ENCODE measurements around the gene TGFBR3L. TPM values are rescaled to one million over a fixed set of nuclear protein-coding genes. Genes with fewer than 3 reads are reported as not detected.
"Not testable (repeated sequence)": the region's sequence is repeated elsewhere in the genome, so short reads cannot be mapped to it uniquely, and the experiment has no call there.

Gene TGFBR3L
- total RNA-seq, 1 experiment from 2014 or later = not detected

DNA sequence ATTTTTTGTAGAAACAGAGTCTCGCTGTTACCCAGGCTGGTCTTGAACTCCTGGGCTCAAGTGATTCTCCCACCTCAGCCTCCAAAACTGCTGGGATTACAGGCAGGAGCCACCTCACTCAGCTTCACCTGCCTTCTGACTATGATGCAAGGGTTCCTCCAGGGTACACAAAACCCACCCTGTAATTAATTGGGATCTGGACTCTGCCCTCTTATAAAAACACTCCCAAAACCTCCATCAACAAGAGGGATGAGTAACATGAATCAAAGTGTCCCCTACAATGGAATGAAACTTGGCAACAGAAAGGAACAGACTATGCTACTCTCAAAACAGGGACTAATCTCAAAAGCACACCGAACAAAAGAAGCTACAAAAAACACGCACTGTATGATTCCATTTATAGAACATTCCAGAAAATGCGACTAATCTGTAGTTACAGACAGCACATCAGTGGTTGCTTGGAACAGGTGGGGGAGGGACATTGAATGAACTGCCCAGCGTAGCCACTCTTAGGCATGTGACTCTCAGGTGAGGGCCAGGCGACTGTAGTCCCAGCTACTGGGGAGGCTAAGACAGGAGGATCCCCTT, 37.3 kb upstream of the TGFBR3L start:
- DNase-seq (ENCODE audit: low spot score) = no peak
- in situ Hi-C loops (cut with HindIII; ENCODE audit: low sequenced_read_pairs) = no loop called here

DNA sequence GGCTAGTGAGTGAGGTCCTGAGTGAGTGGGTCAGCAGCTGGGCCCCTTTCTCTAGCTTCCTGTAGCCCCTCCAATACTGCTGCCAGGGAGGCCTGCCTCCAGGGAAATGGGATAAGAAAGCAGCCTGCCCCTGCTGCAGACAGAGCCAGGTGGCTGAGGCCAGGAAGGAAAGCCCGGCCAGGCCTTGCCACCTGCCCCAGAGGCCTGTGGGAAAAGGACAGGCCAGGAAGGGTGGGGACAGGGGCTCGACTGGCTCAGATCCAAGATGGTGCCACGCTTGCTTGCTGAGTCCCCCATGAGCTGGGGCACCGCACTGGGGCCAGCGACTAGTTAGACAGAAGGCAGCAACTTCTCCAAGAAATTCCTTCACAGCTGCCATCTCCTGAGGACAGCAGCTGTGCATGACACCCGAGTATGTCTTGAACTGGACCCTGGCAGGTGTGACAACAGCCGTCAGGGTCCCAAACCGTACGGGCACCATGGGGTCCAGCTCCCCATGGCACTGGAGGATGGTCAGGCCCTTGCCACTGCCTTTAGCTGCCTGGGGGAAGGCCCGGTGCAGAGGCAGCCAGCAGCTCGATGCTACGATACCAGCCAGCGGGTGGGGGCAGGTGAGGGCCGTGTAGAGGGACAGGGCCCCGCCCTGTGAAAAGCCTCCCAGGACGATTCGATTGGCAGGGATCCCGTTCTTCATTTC, 35.4 kb upstream of the TGFBR3L start:
- in situ Hi-C loops (cut with HindIII; ENCODE audit: low sequenced_read_pairs) = no loop called here
- DNase-seq (ENCODE audit: low spot score) = no peak

DNA sequence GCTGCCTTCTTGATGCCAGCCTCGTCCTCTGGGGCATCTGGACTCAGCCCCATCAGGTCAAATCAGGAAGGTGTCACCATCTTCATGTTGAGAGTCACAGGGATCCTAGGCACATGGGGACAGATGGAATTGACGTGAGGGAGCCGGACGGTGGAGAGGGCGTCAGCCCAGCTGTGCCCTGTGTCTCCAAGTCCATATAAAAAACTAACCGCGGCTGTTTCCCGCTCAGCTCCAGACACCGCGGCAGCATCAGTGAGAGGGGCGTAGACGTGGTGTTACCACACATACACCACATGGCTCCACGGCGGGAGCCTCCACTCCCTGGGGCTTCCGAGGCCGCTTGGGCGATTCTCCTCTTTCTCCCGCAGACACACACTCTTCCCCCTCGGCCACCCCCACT, 34.8 kb upstream of the TGFBR3L start:
- DNase-seq (ENCODE audit: low spot score) = no peak

DNA sequence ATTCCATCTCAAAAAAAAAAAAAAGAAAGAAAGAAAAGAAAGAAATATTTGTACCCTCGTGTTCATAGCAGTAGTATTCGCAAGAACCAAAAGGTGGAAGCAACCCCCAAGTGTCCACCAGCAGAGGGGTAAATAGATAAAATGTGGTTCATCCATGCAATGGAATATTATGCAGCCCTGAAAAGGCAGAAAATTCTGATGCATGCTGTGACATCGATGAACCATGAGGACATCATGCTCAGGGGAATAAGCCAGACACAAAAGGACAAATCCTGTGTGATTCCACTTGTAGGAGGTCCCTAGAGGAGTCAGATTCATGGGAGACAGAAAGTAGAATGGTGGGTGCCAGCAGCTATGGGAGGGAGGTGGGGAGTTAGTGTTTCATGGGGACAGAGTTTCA, 32.7 kb upstream of the TGFBR3L start:
- in situ Hi-C loops (cut with HindIII; ENCODE audit: low sequenced_read_pairs) = no loop called here
- DNase-seq (ENCODE audit: low spot score) = no peak

More for the DNA sequence above, 34.8 kb upstream of the TGFBR3L start:
- in situ Hi-C loops (cut with HindIII; ENCODE audit: low sequenced_read_pairs) = no loop called here

DNA sequence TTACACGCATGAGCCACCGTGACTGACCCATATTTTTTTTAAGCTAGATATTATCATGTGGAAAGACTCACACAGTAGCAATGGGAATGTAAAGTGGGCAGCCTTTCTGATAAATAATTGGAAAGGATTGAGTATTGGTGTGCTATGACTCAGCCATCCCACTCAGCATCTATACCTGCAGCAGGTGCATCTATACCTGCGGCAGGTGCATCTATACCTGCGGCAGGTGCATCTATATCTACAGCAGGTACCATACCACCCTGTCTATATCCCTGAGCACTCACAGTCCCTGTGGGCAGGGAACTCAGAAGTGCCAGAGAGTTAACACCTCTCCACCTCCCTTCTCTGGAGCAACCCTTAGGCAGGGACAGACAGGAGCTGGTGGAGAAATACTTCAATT, 31.5 kb upstream of the TGFBR3L start:
- in situ Hi-C loops (cut with HindIII; ENCODE audit: low sequenced_read_pairs) = no loop called here
- DNase-seq (ENCODE audit: low spot score) = no peak

DNA sequence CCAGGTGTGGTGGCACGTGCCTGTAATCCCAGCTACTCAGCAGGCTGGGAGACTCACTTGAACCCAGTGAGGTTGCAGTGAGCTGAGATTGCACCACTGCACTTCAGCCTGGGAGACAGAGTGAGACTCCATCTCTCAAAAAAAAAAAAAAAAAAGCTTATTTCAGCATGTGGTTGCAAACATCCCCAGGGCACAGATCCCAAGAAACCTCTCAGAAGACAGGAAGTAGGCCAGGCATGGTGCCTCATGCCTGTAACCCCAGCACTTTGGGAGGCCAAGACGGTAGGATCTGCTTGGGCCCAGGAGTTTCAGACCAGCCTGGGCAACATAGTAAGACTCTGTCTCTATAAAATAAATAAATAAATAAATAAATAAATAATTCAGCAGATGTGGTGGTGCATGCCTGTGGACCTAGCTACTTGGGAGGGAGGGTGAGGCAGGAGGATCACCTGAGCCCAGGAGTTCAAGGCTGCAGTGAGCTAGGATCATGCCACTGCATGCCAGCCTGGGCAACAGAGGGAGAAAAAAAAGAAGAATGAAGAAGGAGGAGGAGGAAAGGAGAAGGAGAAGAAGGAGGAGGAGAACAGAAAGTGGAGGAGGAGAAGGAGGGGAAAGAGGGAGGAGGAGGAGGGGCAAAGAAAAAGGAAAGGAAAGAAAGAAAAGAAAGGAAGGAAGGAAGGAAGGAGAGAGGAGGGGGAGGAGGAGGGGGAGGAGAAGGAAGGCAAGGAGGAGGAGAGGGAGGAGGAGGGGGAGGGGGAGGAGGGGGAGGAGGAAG, 30.6 kb upstream of the TGFBR3L start:
- in situ Hi-C loops (cut with HindIII; ENCODE audit: low sequenced_read_pairs) = no loop called here
- no peak for DNase-seq (ENCODE audit: low spot score)

DNA sequence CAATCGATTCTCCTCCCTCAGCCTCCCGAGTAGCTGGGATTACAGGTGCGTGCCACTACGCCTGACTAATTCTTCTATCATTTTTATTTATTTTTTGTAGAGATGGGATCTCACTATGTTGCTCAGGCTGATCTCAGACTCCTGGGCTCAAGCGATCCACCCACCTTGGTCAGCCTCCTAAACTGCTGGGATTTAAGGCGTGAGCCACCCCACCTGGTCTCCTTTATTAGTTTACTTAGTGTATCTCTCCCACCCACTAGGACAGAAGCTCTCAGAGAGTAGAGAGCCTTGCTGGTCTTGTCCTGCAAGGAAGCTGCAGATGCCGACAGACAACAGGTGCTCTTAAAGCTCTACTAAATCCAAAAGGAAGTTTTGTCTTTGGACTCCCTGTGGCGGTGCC, 28.8 kb upstream of the TGFBR3L start:
- no peak for DNase-seq (ENCODE audit: low spot score)
- in situ Hi-C loops (cut with HindIII; ENCODE audit: low sequenced_read_pairs) = no loop called here

DNA sequence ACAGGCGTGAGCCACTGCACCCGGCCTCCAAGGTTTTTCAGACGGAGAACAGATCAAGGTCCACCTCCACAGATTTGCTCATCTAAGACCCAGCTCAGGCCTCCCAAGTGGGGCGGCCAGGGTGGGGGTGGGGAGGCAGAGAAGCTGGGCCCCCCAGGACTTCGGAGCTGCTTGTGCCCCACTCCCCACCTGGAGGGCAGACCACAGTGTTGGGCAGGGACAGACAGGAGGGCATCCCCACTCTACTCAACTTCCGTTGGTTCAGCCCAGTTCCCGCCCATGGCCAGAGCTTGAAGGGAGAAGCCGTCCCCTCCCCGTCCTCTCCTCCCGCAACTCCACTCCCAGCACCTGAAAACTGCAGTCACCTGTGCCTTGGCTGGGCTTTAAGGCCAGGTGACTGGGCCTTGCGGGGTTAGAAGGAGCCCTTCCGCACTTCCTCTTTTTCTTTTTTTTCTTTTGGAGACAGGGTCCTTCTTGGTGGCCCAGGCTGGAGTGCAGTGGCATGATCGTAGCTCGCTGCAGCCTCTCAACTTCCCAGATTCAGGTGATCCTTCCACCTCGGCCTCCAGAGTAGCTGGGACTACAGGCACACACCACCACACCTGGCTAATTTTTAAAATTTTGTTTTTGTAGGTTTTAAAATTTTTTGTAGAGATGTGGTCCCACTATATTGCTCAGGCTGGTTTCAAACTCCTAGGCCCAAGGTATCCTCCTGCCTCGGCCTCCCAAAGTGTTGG, 27.1 kb upstream of the TGFBR3L start:
- no peak for DNase-seq (ENCODE audit: low spot score)
- in situ Hi-C loops (cut with HindIII; ENCODE audit: low sequenced_read_pairs) = no loop called here

DNA sequence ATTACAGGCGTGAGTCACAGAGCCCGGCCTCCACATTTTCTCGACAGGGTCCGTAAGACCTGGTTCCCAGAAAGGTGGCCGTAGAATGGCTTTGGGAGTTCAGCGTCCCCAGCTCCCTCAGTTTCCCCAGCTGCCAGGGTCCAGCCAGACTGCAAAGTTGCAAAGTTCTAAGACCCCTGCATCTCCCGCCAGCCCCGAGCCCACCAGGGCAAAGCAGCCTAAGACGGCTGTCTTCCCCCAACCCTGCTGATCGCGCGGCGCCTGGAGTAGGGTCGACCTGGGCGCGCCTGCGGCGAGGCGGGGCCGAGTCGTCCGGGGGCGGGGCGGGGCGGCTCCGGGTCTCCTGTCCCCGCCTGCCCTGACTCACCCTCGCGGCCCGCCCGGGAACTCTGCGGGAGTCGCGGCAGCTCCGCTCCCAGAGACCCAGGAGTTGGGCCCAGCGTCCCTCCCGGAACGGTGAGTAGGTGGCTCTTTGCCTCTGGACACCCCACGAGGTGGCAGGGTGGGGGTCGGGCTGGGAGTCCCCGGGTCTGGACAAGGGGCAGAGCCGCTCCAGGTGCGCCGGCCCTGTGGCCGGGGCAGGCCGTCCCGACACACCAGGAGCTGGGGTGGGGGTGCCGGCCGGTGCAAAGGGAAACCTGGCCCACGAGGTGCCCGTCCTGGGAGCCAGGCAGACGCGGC, 26.3 kb upstream of the TGFBR3L start, which contains the start of gene LRRC8E:
LRRC8E (plus strand) TSS at position 366 of the 681 bp plus-strand sequence. CDS start 7,094 bp downstream, outside the sequence.
- in situ Hi-C loops (cut with HindIII; ENCODE audit: low sequenced_read_pairs) = no loop called here
- no peak for DNase-seq (ENCODE audit: low spot score)

DNA sequence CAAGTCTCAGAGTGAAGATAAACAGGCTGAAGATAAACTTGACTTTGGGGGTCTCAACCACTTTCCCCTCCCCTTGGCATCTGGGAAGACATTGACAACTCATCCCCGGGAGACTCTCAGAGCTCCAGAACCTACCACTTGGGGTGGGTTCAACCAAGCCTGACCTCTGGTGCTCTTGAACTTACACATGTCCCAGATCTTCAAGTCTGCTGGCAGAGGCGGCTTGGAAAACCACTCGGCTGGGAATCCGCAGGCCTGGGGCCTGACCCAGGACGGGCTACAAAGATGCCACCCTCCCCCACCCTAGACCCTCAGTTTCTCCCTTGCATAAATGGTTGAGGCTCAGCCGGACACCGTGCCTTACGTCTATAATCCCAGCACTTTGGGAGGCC, 25.8 kb upstream of the TGFBR3L start:
- no peak for DNase-seq (ENCODE audit: low spot score)
- in situ Hi-C loops (cut with HindIII; ENCODE audit: low sequenced_read_pairs) = no loop called here

DNA sequence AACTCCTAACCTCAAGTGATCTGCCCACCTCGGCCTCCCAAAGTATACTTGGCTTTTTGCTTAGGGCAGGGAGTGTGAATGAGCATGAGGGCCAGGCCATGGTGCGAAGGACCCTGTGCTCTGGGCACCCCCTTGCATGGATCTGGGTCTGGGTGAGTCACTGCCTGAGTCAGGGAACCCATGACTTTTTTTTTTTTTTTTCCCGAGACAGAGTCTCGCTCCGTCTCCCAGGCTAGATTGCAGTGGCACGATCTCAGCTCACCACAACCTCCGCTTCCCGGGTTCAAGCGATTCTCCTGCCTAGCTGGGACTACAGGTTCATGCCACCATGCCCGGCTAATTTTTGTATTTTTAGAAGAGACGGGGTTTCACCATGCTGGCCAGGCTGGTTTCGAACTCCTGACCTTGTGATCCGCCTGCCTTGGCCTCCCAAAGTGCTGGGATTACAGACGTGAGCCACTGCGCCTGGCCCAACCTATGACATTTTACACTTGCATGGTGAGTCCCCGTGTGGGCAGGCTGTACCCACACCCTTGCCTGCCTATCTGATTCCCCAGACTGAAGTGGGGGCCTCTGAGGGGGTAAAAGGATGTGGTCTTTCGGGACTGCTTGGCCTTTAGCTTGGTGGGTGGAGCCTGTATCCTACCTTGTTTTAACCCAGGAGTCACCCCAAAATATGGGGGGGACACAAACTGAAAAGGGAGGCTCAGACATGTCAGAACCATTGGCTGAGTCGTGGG, 21.1 kb upstream of the TGFBR3L start:
- in situ Hi-C loops (cut with HindIII; ENCODE audit: low sequenced_read_pairs); DNase-seq (ENCODE audit: low spot score): not testable (repeated sequence)

DNA sequence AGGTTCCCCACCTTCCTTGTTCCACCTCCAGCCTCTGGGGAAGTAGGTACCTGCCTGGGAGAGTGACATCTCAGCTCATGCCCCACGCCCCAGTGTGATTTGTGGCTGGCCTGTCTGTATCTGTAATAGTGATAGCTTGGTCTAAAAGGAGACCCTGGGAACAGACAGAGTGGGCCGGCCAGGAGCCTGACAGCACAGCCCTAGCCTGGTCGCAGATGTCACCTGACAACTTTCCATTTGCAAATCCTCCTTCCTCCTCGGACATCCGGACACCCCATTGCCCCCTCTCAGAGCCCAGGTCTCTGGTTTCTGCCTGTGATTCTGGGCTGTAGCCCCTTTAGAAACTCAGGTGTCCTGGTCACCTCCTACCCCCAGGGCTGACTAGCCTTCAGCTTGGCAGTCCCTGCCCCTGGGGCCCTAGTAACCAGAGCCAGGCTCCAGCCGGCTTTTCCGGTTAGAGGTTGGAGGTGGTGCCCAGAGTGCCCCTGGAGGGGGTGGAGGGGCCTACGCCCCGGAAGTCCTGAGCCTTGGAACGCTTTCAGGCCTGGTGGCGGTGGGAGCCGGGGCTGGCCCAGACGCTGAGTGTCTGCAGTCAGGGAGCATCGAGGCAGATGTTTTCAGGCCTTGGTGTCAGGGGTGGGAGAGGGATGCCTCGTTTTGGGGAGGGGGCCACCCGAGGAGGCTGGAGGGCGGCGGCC, 19.9 kb upstream of the TGFBR3L start:
- in situ Hi-C loops (cut with HindIII; ENCODE audit: low sequenced_read_pairs) = no loop called here

DNA sequence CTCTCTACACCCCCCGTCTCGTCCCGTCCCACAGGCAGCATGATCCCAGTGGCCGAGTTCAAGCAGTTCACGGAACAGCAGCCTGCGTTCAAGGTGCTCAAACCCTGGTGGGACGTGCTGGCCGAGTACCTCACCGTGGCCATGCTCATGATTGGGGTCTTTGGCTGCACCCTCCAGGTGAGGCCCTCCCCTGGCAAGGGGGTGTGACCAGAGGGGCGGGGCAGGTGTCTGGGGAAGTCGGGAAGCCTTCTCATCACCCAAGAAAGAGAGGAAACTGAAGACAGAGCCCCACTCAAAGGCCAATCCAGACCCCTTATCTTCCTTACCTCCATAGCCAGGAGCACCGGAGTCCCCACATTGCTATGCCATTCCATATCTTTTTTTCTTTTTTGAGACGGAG, 19.1 kb upstream of the TGFBR3L start:
- no peak for DNase-seq (ENCODE audit: low spot score)
- in situ Hi-C loops (cut with HindIII; ENCODE audit: low sequenced_read_pairs) = no loop called here

More for the DNA sequence above, 19.9 kb upstream of the TGFBR3L start:
- no peak for DNase-seq (ENCODE audit: low spot score)

DNA sequence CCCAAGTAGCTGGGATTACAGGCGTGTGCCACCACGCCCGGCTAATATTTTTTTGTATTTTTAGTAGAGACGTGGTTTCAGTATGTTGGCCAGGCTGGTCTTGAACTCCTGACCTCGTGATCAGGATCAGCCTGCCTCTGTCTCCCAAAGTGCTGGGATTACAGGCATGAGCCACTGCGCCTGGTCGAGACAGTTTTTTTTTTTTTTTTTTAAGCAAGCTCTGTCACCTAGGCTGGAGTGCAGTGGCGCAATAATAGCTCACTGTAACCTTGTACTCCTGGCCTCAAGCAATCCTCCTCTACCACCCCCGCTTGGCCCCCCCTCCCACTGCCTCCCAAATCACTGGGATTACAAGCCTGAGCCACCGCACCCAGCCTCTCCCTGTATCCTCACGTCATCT, 17.3 kb upstream of the TGFBR3L start:
- DNase-seq (ENCODE audit: low spot score) = no peak
- in situ Hi-C loops (cut with HindIII; ENCODE audit: low sequenced_read_pairs) = no loop called here

DNA sequence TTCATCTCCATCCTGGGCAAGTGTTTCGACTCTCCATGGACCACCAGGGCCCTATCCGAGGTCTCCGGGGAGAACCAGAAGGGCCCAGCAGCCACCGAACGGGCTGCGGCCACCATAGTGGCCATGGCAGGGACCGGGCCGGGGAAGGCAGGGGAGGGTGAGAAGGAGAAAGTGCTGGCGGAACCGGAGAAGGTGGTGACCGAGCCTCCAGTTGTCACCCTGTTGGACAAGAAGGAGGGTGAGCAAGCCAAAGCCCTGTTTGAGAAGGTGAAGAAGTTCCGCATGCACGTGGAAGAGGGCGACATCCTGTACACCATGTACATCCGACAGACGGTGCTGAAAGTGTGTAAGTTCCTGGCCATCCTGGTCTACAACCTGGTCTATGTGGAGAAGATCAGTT, 15.7 kb upstream of the TGFBR3L start:
- in situ Hi-C loops (cut with HindIII; ENCODE audit: low sequenced_read_pairs) = no loop called here

DNA sequence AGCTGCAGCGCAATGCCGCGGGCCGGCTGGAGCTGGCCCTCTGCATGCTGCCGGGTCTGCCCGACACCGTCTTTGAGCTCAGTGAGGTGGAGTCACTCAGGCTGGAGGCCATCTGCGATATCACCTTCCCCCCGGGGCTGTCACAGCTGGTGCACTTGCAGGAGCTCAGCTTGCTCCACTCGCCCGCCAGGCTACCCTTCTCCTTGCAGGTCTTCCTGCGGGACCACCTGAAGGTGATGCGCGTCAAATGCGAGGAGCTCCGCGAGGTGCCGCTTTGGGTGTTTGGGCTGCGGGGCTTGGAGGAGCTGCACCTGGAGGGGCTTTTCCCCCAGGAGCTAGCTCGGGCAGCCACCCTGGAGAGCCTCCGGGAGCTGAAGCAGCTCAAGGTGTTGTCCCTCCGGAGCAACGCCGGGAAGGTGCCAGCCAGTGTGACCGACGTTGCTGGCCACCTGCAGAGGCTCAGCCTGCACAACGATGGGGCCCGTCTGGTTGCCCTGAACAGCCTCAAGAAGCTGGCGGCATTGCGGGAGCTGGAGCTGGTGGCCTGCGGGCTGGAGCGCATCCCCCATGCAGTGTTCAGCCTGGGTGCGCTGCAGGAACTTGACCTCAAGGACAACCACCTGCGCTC, 14.8 kb upstream of the TGFBR3L start:
- in situ Hi-C loops (cut with HindIII; ENCODE audit: low sequenced_read_pairs) = no loop called here

More for the DNA sequence above, 15.7 kb upstream of the TGFBR3L start:
- no peak for DNase-seq (ENCODE audit: low spot score)

DNA sequence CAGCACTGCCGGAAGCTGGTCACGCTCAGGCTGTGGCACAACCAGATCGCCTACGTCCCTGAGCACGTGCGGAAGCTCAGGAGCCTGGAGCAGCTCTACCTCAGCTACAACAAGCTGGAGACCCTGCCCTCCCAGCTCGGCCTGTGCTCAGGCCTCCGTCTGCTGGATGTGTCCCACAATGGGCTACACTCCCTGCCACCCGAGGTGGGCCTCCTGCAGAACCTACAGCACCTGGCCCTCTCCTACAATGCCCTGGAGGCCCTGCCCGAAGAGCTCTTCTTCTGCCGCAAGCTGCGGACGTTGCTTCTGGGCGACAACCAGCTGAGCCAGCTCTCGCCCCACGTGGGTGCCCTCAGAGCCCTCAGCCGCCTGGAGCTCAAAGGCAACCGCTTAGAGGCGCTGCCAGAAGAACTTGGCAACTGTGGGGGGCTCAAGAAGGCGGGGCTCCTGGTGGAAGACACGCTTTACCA, 14.2 kb upstream of the TGFBR3L start:
- no peak for DNase-seq (ENCODE audit: low spot score)
- in situ Hi-C loops (cut with HindIII; ENCODE audit: low sequenced_read_pairs) = no loop called here

More for the DNA sequence above, 14.8 kb upstream of the TGFBR3L start:
- no peak for DNase-seq (ENCODE audit: low spot score)

Measured in G401 (cell line).